ENCODE results near the gene STPG2. TPM values are rescaled to one million over a fixed set of nuclear protein-coding genes. Genes with fewer than 3 reads are reported as not detected.

STPG2 gene
- total RNA-seq, 4 donors from 2014 or later = 1.5 to 2.8 (median 2.1) TPM

- H3K9me3 ChIP-seq = no peaks in the 10 kb centered on the region
- 85 to 95% methylated on average over 1 of the region's 1 CpG for WGBS, 2 donors
- no peaks in the 10 kb centered on the region for H3K27me3 ChIP-seq
These were observed 292.2 kb downstream of the STPG2 start for GRCh38 chr4:97851115-97851514.

GRCh38 chr4:97845758-97846157 lies 297.5 kb downstream of the STPG2 start:
- DNase-seq = no peak
- Histone ChIP-seq H3K4me1 (no peaks in the 10 kb centered on the region), H3K27me3 (no peaks in the 10 kb centered on the region), H3K9me3 (no peaks in the 10 kb centered on the region), H3K36me3 (no peaks in the 10 kb centered on the region), H3K27ac (no peak overlapping the region), H3K4me3 (replicated peaks in 1 of 3) (no peak overlapping the region)
- no peak for TF ChIP-seq CTCF (IDR thresholded peaks at IDR 0.05)
- TF ChIP-seq POLR2A (IDR thresholded peaks at IDR 0.05) = no peak
- intact Hi-C loops (cut with DNase I) = no loop called here

More at GRCh38 chr4:97851115-97851514, 292.2 kb downstream of the STPG2 start:
- H3K36me3 ChIP-seq = no peaks in the 10 kb centered on the region
- H3K27ac ChIP-seq = no peak overlapping the region
- H3K4me3 ChIP-seq (replicated peaks in 1 of 3) = no peak overlapping the region
- intact Hi-C loops (cut with DNase I) = no loop called here
- no peak for DNase-seq
- no peaks in the 10 kb centered on the region for H3K4me1 ChIP-seq
- no peak for TF ChIP-seq POLR2A (IDR thresholded peaks at IDR 0.05)
- TF ChIP-seq CTCF (IDR thresholded peaks at IDR 0.05) = no peak

- Histone ChIP-seq H3K36me3 (no peaks in the 10 kb centered on the region), H3K4me1 (no peaks in the 10 kb centered on the region), H3K9me3 (no peaks in the 10 kb centered on the region), H3K4me3 (replicated peaks in 1 of 3) (no peak overlapping the region), H3K27ac (no peak overlapping the region), H3K27me3 (no peaks in the 10 kb centered on the region)
- WGBS, 2 donors = 92 to 98% methylated on average over 1 of the region's 1 CpG
- intact Hi-C loops (cut with DNase I) = no loop called here
- no peak for DNase-seq
- no peak for TF ChIP-seq POLR2A (IDR thresholded peaks at IDR 0.05)
- no peak for TF ChIP-seq CTCF (IDR thresholded peaks at IDR 0.05)
These were observed 301.8 kb downstream of the STPG2 start for GRCh38 chr4:97841512-97841911.

DNA sequence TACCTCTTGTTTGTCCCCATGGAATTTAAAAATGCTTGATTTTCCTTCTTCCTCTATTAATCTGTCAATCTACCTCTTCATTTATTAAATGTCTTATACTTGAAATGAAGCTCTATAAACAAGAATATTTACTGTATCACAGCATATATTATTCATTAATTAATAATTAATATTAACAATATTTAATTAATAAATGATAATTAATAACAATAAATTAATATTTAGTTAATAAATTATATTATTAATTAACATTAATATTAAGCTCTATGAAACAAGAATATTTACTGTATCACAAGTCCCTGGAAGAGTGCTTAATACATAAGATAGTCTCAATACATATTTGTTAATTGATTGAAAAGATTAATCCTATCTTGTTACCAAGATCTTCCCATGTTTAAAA lies 306.6 kb downstream of the STPG2 start:
- intact Hi-C loops (cut with DNase I) = no loop called here

DNA sequence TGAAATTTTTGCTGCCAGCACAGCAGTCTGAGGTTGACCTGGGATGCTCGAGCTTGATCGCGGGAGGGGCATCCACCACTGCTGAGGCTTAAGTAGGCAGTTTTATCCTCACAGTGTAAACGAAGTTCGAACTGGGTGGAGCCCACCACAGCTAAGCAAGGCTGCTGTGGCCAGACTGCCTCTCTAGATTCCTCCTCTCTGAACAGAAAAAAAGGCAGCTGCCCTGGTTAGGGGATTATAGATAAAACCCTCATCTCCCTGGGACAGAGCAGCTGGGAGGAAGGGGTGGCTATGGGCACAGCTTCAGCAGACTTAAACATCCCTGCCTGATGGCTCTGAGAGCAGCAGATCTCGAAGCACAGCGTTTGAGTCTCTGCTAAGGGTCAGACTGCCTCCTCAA lies 314.6 kb downstream of the STPG2 start:
- Histone ChIP-seq H3K4me3 (replicated peaks in 1 of 3) (no peak overlapping the region), H3K4me1 (no peaks in the 10 kb centered on the region), H3K36me3 (no peaks in the 10 kb centered on the region), H3K27me3 (no peaks in the 10 kb centered on the region), H3K9me3 (no peaks in the 10 kb centered on the region), H3K27ac (no peak overlapping the region)
- TF ChIP-seq CTCF (IDR thresholded peaks at IDR 0.05) (no peak), POLR2A (IDR thresholded peaks at IDR 0.05) (no peak)
- intact Hi-C loops (cut with DNase I) = no loop called here
- WGBS, 2 donors = 76 to 79% methylated on average over 4 to 7 of the region's 7 CpGs
- no peak for DNase-seq

More for the DNA sequence above, 306.6 kb downstream of the STPG2 start:
- TF ChIP-seq POLR2A (IDR thresholded peaks at IDR 0.05) = no peak
- TF ChIP-seq CTCF (IDR thresholded peaks at IDR 0.05) = no peak
- H3K4me3 ChIP-seq (replicated peaks in 1 of 3) = no peak overlapping the region
- no peaks in the 10 kb centered on the region for H3K9me3 ChIP-seq
- H3K27ac ChIP-seq = no peak overlapping the region
- H3K4me1 ChIP-seq = no peaks in the 10 kb centered on the region
- no peaks in the 10 kb centered on the region for H3K36me3 ChIP-seq
- no peaks in the 10 kb centered on the region for H3K27me3 ChIP-seq
- no peak for DNase-seq
